Liver (tissue), 3 donors: Measurements from ENCODE around the gene R3HDM1.

ENCODE experiments used
- CTCF ChIP-seq: fragments of 150-350 bp; IDR thresholded peaks from 2 replicates; pipeline ENCODE4 v1.5.1; 2017; ENCODE audit warnings: improper control_type of control experiment, low read depth, low read length; ENCODE audit not compliant: missing input control
- GABPA ChIP-seq, 2 donors: IDR thresholded peaks in 1 of 2; conservative IDR thresholded peaks in 1 of 2; 2 replicates each; pipeline ENCODE4 v1.6.1; 2016; ENCODE audit warnings: antibody characterized with exemption in 2 of 2, mild to moderate bottlenecking in 1 of 2, moderate library complexity in 1 of 2
- donor health status: healthy.
- donor health status: healthy.

GRCh38 chr2:135733045-135733444 is 201.8 kb downstream of the R3HDM1 start:
- TF ChIP-seq CTCF (no peak), GABPA (IDR thresholded peaks at IDR 0.05 in 1 of 2, conservative IDR thresholded peaks at IDR 0.05 in 1 of 2) (no peak)
